Measurements from ENCODE around the gene DCAF7. TPM values are rescaled to one million over a fixed set of nuclear protein-coding genes. Genes with fewer than 3 reads are reported as not detected.

Gene DCAF7
- total and polyA plus RNA-seq, 2 of the 4 experiments (the other 2 are of a cell fraction), result 40.9 to 52.8 TPM

- H4K5ac ChIP-seq (ENCODE audit: low read depth, low read length), result no peak overlapping the region
- WGBS, 2 experiments (ENCODE audit: extremely low coverage in 2 of 2, insufficient read length in 1 of 2), result 58% methylated on average over 4 of the region's 9 CpGs; no CpG with 5 or more reads in 1 of the 2 experiments
- H3K9ac ChIP-seq (ENCODE audit: low read depth, low read length), result no peak overlapping the region
- no peak overlapping the region for H3K4ac ChIP-seq (ENCODE audit: low read depth, low read length)
- H2AFZ ChIP-seq (replicated peaks; ENCODE audit: low read length, poor library complexity), result no peak overlapping the region
- no peak overlapping the region for H4K91ac ChIP-seq (ENCODE audit: insufficient read depth, low read depth, low read length)
- intact Hi-C loops (cut with micrococcal nuclease) (no loop called here), dilution Hi-C loops (cut with HindIII; ENCODE audit: low sequenced_read_pairs, unreplicated experiment) (no loop called here), in situ Hi-C loops (cut with MboI; ENCODE audit: low sequenced_read_pairs) (no loop called here)
- H2BK120ac ChIP-seq (ENCODE audit: low read depth, low read length), result no peak overlapping the region
- peaks cover 59% of the 10 kb centered on the region for H3K27me3 ChIP-seq (ENCODE audit: control insufficient read depth, insufficient read depth, low read length)
- H3K9me1 ChIP-seq (ENCODE audit: insufficient read depth, low read length), result no peaks in the 10 kb centered on the region
- 0 out of 2 replicates have a peak overlapping the region, but pooled peaks have one; percentile 9 for H3K23ac ChIP-seq (ENCODE audit: low read depth, low read length)
- no peaks in the 10 kb centered on the region for H3K79me1 ChIP-seq (ENCODE audit: low read depth in 1 of 2, low read length in 2 of 2)
- H2BK20ac ChIP-seq (ENCODE audit: low read depth, low read length), result no peak overlapping the region
- no peak overlapping the region for H3K27ac ChIP-seq (ENCODE audit: insufficient read depth, low read length)
- no peak overlapping the region for H2AK5ac ChIP-seq (ENCODE audit: low read depth, low read length)
- peak overlapping the region; percentile 42 for H2AK9ac ChIP-seq (replicated peaks; ENCODE audit: low read depth, low read length, poor library complexity)
- H3K4me1 ChIP-seq (ENCODE audit: control insufficient read depth, insufficient read depth, low read length), result peaks cover 3% of the 10 kb centered on the region; the same call in 1 of the 2 replicates
- no peak overlapping the region for H2BK5ac ChIP-seq (ENCODE audit: low read depth, low read length, poor library complexity, severe bottlenecking)
- no peak overlapping the region for H4K8ac ChIP-seq (ENCODE audit: low read depth in 2 of 2, low read length in 2 of 2)
- H3K4me2 ChIP-seq (ENCODE audit: low read depth, low read length), result no peak overlapping the region
- no peak overlapping the region for H3K4me3 ChIP-seq (ENCODE audit: insufficient read depth, low read depth, low read length)
- no peak overlapping the region for H3K14ac ChIP-seq (replicated peaks; ENCODE audit: low read depth, low read length)
- H4K20me1 ChIP-seq (ENCODE audit: insufficient read depth, low read length), result no peaks in the 10 kb centered on the region
- H3K9me3 ChIP-seq (ENCODE audit: control insufficient read depth, insufficient read depth, low read length), result no peaks in the 10 kb centered on the region
- TF ChIP-seq MXI1 (IDR thresholded peaks at IDR 0.05; ENCODE audit: borderline replicate concordance, low read depth, low read length) (no peak), BHLHE40 (IDR thresholded peaks at IDR 0.05; ENCODE audit: low read depth, low read length) (no peak), MAFK (IDR thresholded peaks at IDR 0.05; ENCODE audit: low read depth, low read length) (no peak), MAZ (IDR thresholded peaks at IDR 0.05; ENCODE audit: borderline replicate concordance, low read depth, low read length) (no peak)
- no TSS peak for BruUV-seq (replicated peaks)
- no peak overlapping the region for H2BK15ac ChIP-seq (ENCODE audit: low read depth, low read length)
- no peak for DNase-seq
- H3K36me3 ChIP-seq (ENCODE audit: control insufficient read depth, insufficient read depth, low read length), result no peaks in the 10 kb centered on the region
- no peak for ATAC-seq (ENCODE audit: low read depth)
- CTCF ChIA-PET, result interaction anchor here (0.6 kb wide), 1 partner anchor 60 kb away, joined by 3 read pairs; no protein-coding TSS in a partner anchor
- POLR2A ChIA-PET (ENCODE audit: unreplicated experiment), result no interaction called here
- no peak overlapping the region for H3K56ac ChIP-seq (ENCODE audit: extremely low read depth, insufficient read depth, low read length)
- no peak overlapping the region for H3K18ac ChIP-seq (ENCODE audit: low read depth, low read length)
Measured at GRCh38 chr17:63538693-63539595, 11.3 kb upstream of the DCAF7 start.

Measured in IMR-90 (cell line).